Measurements from ENCODE around the gene ADAR.

The ADAR gene

GRCh38 chr1:154611150-154611862 is 3.3 kb upstream of the ADAR start:
- no peak overlapping the region for H3K4me3 ChIP-seq (ENCODE audit: low read depth, low read length)
- TF ChIP-seq POLR2A (IDR thresholded peaks at IDR 0.05; ENCODE audit: extremely low read depth, insufficient read length) (no peak), MAX (IDR thresholded peaks at IDR 0.05; ENCODE audit: low read depth, low read length) (peak; percentile 40; the same call in 1 of the 2 replicates), MYC (IDR thresholded peaks at IDR 0.05; ENCODE audit: low read depth, low read length) (0 out of 2 replicates have a peak, but pooled peaks have one; percentile 32), CTCF (IDR thresholded peaks at IDR 0.05; ENCODE audit: low read depth, low read length) (no peak)
- peak; percentile 75 for DNase-seq (ENCODE audit: low read depth)

GRCh38 chr1:154609398-154610380 is 1.7 kb upstream of the ADAR start:
- H3K4me3 ChIP-seq (ENCODE audit: low read depth, low read length), result no peak overlapping the region
- DNase-seq (ENCODE audit: low read depth), result peak; percentile 34

GRCh38 chr1:154608397-154609270 is 648 bp upstream of the ADAR start:
- TF ChIP-seq MYC (IDR thresholded peaks at IDR 0.05; ENCODE audit: low read depth, low read length) (peak; percentile 3; the same call in 1 of the 2 replicates), CTCF (IDR thresholded peaks at IDR 0.05; ENCODE audit: low read depth, low read length) (no peak)
- DNase-seq (ENCODE audit: low read depth), result peak; percentile 64
- peak overlapping the region; percentile 91 for H3K4me3 ChIP-seq (ENCODE audit: low read depth, low read length)

More at GRCh38 chr1:154609398-154610380, 1.7 kb upstream of the ADAR start:
- no peak for TF ChIP-seq CTCF (IDR thresholded peaks at IDR 0.05; ENCODE audit: low read depth, low read length)
- TF ChIP-seq POLR2A (IDR thresholded peaks at IDR 0.05; ENCODE audit: extremely low read depth, insufficient read length), result no peak
- no peak for TF ChIP-seq MAX (IDR thresholded peaks at IDR 0.05; ENCODE audit: low read depth, low read length)
- no peak for TF ChIP-seq MYC (IDR thresholded peaks at IDR 0.05; ENCODE audit: low read depth, low read length)

GRCh38 chr1:154607106-154607608 is 829 bp downstream of the ADAR start:
- H3K4me3 ChIP-seq (ENCODE audit: low read depth, low read length), result peak overlapping the region; percentile 91
- DNase-seq (ENCODE audit: low read depth), result peak; percentile 52
- TF ChIP-seq MYC (IDR thresholded peaks at IDR 0.05; ENCODE audit: low read depth, low read length), result no peak
- TF ChIP-seq CTCF (IDR thresholded peaks at IDR 0.05; ENCODE audit: low read depth, low read length), result no peak
- no peak for TF ChIP-seq POLR2A (IDR thresholded peaks at IDR 0.05; ENCODE audit: extremely low read depth, insufficient read length)
- TF ChIP-seq MAX (IDR thresholded peaks at IDR 0.05; ENCODE audit: low read depth, low read length), result no peak

GRCh38 chr1:154605534-154605933 is 2.5 kb downstream of the ADAR start:
- no peak overlapping the region for H3K4me3 ChIP-seq (ENCODE audit: low read depth, low read length)
- TF ChIP-seq CTCF (IDR thresholded peaks at IDR 0.05; ENCODE audit: low read depth, low read length) (no peak), MAX (IDR thresholded peaks at IDR 0.05; ENCODE audit: low read depth, low read length) (no peak), MYC (IDR thresholded peaks at IDR 0.05; ENCODE audit: low read depth, low read length) (no peak), POLR2A (IDR thresholded peaks at IDR 0.05; ENCODE audit: extremely low read depth, insufficient read length) (no peak)
- DNase-seq (ENCODE audit: low read depth), result no peak

Data from NB4 (cell line).